ENCODE results near the gene TNFAIP6.

The TNFAIP6 gene

GRCh38 chr2:151394509-151394908, 37.1 kb downstream of the TNFAIP6 start:
- TF ChIP-seq CTCF (IDR thresholded peaks at IDR 0.05; ENCODE audit: insufficient read depth, low read length), result no peak
- TF ChIP-seq GABPA (IDR thresholded peaks at IDR 0.05; ENCODE audit: low read depth), result no peak
- TF ChIP-seq POLR2AphosphoS5 (IDR thresholded peaks at IDR 0.05; ENCODE audit: low read depth), result no peak
- no peak for TF ChIP-seq SPI1 (IDR thresholded peaks at IDR 0.05; ENCODE audit: borderline replicate concordance, low read depth)
- no peak for TF ChIP-seq REST (IDR thresholded peaks at IDR 0.05; ENCODE audit: insufficient replicate concordance, low read depth)

GRCh38 chr2:151395509-151396374, 38.4 kb downstream of the TNFAIP6 start:
- H3K27ac ChIP-seq (replicated peaks), result no peak overlapping the region
- DNase-seq (ENCODE audit: low read depth in 1 of 2, low spot score in 1 of 2), result no peak
- TF ChIP-seq GABPA (IDR thresholded peaks at IDR 0.05; ENCODE audit: low read depth), result no peak
- TF ChIP-seq POLR2AphosphoS5 (IDR thresholded peaks at IDR 0.05; ENCODE audit: low read depth), result no peak
- TF ChIP-seq REST (IDR thresholded peaks at IDR 0.05; ENCODE audit: insufficient replicate concordance, low read depth), result no peak
- TF ChIP-seq CTCF (IDR thresholded peaks at IDR 0.05; ENCODE audit: insufficient read depth, low read length), result no peak
- no peak for TF ChIP-seq SPI1 (IDR thresholded peaks at IDR 0.05; ENCODE audit: borderline replicate concordance, low read depth)
- no peaks in the 10 kb centered on the region for H3K27me3 ChIP-seq (ENCODE audit: insufficient read depth, poor library complexity, severe bottlenecking)
- no peak overlapping the region for H3K4me3 ChIP-seq (replicated peaks; ENCODE audit: insufficient read depth, low read length)

More at GRCh38 chr2:151394509-151394908, 37.1 kb downstream of the TNFAIP6 start:
- DNase-seq (ENCODE audit: low read depth in 1 of 2, low spot score in 1 of 2), result no peak
- H3K27me3 ChIP-seq (ENCODE audit: insufficient read depth, poor library complexity, severe bottlenecking), result no peaks in the 10 kb centered on the region
- no peak overlapping the region for H3K4me3 ChIP-seq (replicated peaks; ENCODE audit: insufficient read depth, low read length)
- H3K27ac ChIP-seq (replicated peaks), result no peak overlapping the region

GRCh38 chr2:151399981-151400380, 42.6 kb downstream of the TNFAIP6 start:
- TF ChIP-seq SPI1 (IDR thresholded peaks at IDR 0.05; ENCODE audit: borderline replicate concordance, low read depth) (no peak), POLR2AphosphoS5 (IDR thresholded peaks at IDR 0.05; ENCODE audit: low read depth) (no peak), REST (IDR thresholded peaks at IDR 0.05; ENCODE audit: insufficient replicate concordance, low read depth) (no peak), CTCF (IDR thresholded peaks at IDR 0.05; ENCODE audit: insufficient read depth, low read length) (no peak), GABPA (IDR thresholded peaks at IDR 0.05; ENCODE audit: low read depth) (no peak)
- no peak overlapping the region for H3K27ac ChIP-seq (replicated peaks)
- H3K27me3 ChIP-seq (ENCODE audit: insufficient read depth, poor library complexity, severe bottlenecking), result no peaks in the 10 kb centered on the region
- DNase-seq (ENCODE audit: low read depth in 1 of 2, low spot score in 1 of 2), result no peak
- H3K4me3 ChIP-seq (replicated peaks; ENCODE audit: insufficient read depth, low read length), result no peak overlapping the region
